ENCODE data around the gene PRKCI.

PRKCI gene

GRCh38 chr3:170353485-170353884, 131.3 kb downstream of the PRKCI start:
- DNase-seq (ENCODE audit: low read depth): no peak
- TF ChIP-seq CTCF (IDR thresholded peaks at IDR 0.05; ENCODE audit: control insufficient read depth, extremely low read depth, insufficient read depth): no peak
- H3K4me3 ChIP-seq (ENCODE audit: low read depth, low read length): no peak overlapping the region

- DNase-seq (ENCODE audit: low read depth): no peak
- TF ChIP-seq CTCF (IDR thresholded peaks at IDR 0.05; ENCODE audit: control insufficient read depth, extremely low read depth, insufficient read depth): no peak
- H3K4me3 ChIP-seq (ENCODE audit: low read depth, low read length): no peak overlapping the region
These were observed 132.5 kb downstream of the PRKCI start for GRCh38 chr3:170354760-170355159.

Measured in LNCaP clone FGC (cell line).